ENCODE results near the gene VWA3B.
"Not testable (repeated sequence)": the region's sequence is repeated elsewhere in the genome, so short reads cannot be mapped to it uniquely, and the experiment has no call there.

The VWA3B gene

DNA sequence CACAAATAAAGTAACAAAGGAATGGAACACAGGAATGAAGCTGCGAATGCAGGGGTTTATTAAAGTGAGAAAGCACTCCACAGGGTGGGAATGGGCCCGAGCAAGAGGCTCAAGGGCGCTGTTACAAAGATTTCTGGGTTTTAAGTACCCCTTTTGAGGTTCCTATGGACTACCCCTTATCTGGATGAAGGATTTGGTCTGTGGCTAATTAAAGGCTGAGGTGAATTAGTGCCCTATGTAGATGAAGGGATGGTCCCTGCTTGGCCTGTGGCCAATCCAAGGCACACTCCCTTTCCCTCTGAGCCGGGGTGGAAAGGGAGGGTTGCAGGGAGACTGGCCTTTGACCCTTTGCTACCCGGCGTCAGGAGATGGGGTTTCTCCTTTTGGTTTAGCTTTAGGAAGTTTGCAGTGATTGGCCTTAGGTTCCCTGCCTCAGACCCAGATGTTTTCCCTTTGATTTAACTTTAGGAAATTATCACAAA, 211.8 kb downstream of the VWA3B start:
- DNase-seq (ENCODE audit: low read depth) = no peak
- TF ChIP-seq, protein P1, sequence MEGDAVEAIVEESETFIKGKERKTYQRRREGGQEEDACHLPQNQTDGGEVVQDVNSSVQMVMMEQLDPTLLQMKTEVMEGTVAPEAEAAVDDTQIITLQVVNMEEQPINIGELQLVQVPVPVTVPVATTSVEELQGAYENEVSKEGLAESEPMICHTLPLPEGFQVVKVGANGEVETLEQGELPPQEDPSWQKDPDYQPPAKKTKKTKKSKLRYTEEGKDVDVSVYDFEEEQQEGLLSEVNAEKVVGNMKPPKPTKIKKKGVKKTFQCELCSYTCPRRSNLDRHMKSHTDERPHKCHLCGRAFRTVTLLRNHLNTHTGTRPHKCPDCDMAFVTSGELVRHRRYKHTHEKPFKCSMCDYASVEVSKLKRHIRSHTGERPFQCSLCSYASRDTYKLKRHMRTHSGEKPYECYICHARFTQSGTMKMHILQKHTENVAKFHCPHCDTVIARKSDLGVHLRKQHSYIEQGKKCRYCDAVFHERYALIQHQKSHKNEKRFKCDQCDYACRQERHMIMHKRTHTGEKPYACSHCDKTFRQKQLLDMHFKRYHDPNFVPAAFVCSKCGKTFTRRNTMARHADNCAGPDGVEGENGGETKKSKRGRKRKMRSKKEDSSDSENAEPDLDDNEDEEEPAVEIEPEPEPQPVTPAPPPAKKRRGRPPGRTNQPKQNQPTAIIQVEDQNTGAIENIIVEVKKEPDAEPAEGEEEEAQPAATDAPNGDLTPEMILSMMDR (conservative IDR thresholded peaks at IDR 0.05; ENCODE audit: low read depth, low read length) = no peak
- no peak overlapping the region for H3K4me3 ChIP-seq (ENCODE audit: low read depth, low read length)

DNA sequence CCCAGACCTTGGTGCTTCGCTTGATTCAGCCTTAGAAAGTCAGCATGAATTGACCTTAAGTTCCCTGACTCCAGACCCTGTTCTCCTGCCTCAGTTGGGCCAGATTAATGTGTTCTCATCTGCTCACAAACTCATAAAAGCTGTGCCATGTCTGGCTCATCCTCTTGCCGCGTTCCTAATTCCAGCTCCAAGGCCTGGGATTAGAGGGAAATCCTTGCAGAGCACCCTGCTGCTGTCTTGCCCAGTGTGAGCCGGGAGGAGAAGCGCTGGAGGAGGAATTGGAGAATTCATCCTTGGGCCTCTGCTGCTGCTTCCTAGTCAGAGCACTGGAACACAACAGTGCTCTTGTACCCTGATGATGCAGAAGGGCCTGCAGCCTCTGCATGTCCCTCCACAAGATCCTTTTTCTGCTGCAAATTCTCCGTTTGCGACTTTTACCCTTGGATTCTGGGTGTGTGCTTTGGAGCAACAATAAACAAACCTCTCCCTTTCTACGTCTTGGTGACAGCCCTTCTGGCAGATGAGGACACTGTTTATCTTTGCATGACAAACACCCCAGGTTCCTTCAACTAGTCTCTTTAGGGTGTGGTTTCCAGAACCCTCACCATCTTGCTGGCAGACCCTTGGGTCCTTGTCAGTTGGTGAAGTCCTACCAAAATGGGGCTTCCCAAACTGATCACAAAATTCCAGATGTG, 212.4 kb downstream of the VWA3B start:
- TF ChIP-seq, protein P1 (conservative IDR thresholded peaks at IDR 0.05; ENCODE audit: low read depth, low read length) = no peak
- H3K4me3 ChIP-seq (ENCODE audit: low read depth, low read length) = no peak overlapping the region
- no peak for DNase-seq (ENCODE audit: low read depth)

DNA sequence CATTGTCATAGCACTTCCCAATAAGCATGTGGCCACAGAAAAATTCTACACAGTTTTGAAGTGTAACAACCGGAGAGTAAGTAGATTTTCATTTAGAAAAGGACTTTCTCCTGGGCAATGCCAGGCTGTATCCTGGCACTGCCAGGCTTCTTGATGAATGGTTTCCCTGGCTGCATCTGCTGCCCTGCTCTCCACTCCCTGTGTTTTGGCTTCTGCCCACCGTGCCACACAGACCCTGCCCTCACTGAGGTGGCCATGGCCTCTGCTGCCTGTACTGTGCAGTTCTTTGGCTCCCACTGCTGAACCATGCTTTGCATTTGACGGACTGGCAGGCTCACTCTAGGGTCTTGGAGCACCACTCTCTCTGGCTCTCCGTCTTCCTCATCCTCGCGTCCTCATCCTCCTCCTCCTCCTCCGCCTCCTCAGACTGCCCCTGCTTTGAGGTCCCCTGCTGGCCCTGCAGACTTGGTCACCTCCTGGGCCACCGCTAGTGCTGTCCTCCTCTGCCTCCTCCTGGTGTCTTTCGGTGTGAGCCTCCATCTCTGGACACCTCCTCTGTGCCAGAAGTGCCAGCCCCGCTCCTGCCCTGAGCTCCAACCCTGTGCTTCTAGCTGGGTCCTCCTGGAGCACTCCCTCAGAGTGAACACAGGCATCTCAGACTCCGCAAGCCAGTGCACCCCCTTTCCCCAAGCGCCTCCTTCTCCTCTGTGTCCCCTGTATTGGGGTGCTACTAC, 213.3 kb downstream of the VWA3B start:
- TF ChIP-seq, protein P1 (conservative IDR thresholded peaks at IDR 0.05; ENCODE audit: low read depth, low read length) = no peak
- H3K4me3 ChIP-seq (ENCODE audit: low read depth, low read length) = no peak overlapping the region
- no peak for DNase-seq (ENCODE audit: low read depth)

DNA sequence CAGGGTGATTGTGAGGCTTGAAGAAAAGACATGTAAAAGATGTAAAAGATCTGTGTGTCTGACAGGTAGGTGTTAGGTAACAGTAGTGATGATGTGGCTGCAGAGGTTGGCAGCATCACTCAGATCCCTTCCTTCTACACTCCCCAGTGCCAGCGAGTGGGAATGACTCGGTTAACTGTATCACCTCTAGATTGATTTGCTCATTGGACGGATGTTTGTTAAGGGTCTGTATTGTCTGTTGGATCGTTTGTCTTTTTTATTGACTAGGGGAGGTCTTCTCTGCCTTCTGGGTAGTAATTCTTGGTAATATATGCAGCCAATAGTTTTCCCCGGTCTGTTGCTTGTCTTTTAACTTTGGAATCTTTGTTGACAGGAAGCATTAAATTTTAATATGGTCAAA, 214.5 kb downstream of the VWA3B start:
- TF ChIP-seq, protein P1 (conservative IDR thresholded peaks at IDR 0.05; ENCODE audit: low read depth, low read length) = no peak
- DNase-seq (ENCODE audit: low read depth) = no peak
- H3K4me3 ChIP-seq (ENCODE audit: low read depth, low read length) = no peak overlapping the region

DNA sequence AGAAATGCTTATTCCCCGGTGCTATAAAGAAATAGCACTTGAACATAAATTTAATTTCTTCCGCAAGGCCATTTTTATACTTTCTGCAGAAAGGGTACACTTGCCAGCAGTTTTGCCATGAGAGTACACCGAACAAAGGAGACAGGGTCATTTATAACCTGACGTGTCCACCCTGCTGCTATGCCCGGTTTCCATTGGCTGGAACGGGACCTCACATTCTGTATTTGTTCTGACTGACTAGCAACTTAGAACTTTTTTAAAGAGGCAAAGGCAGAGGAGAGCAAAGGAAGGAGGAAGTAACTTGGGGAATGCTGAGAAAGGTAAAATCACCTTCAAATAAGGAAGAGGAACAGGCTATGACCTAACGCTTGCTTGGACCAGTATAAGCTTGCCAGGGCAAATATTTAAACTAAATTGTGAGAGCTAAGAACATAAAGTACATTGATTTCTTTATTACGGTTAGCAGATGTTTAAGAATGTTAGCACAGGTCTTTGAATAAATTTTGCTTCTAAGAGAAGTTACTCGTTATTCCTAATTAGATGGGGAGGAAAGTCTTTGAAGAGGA, 220.2 kb downstream of the VWA3B start:
- H3K4me3 ChIP-seq (ENCODE audit: low read depth, low read length); DNase-seq (ENCODE audit: low read depth): not testable (repeated sequence)

DNA sequence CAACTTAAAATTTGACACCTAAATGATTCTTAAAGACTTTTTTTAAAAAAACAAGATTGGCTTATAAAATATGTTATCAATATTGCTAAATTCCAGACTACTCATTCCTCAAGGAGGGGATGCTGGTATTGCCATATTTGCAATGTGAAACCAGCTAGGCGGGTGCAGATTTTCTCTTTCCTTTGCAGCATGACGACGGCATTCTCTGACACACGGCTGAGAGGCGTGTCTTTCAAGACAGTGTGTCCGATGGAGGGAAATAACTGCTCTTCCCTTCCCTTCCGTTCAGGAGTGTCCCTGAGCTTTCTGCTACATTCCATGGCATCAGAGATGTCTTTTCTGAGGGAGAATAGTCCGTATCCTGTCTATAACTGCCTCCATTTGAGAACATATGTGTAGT, 221.1 kb downstream of the VWA3B start:
- no peak overlapping the region for H3K4me3 ChIP-seq (ENCODE audit: low read depth, low read length)
- DNase-seq (ENCODE audit: low read depth) = peak; percentile 24
- TF ChIP-seq, protein P1 (conservative IDR thresholded peaks at IDR 0.05; ENCODE audit: low read depth, low read length) = no peak

DNA sequence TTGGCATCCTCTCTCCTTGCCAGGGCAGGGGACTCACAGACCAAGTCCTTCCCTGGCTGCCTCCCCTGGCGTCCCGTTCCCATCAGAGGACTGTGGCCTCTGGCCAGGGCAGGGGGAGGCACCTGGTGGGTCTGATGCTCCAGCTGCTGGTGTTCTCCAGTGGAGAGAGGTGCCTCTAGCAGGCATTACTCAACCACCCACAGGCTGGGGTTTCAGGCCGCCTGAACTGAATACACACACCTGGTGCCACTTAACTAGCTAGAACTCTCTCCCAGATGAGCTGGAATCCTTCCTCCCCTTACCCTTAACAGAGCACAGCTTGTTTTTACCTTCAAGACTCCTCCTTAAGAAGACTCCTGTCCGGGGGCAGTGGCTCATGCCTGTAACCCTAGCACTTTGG, 221.6 kb downstream of the VWA3B start:
- no peak for DNase-seq (ENCODE audit: low read depth)
- TF ChIP-seq, protein P1 (conservative IDR thresholded peaks at IDR 0.05; ENCODE audit: low read depth, low read length) = no peak
- no peak overlapping the region for H3K4me3 ChIP-seq (ENCODE audit: low read depth, low read length)

Measured in choroid plexus epithelial cell (primary cell).